HCT116 (cell line): ENCODE results near the gene RAC2. TPM values are rescaled to one million over a fixed set of nuclear protein-coding genes. Genes with fewer than 3 reads are reported as not detected.

Source experiments
- ATAC-seq: fragments of 200-7000 bp; cut with Tn5 transposase; 2 replicates; pipeline ENCODE4 v1.9.1; 2020; ENCODE audit warnings: mild to moderate bottlenecking, moderate library complexity
- BruUV-seq: library from RNA; stranded (reverse); fragments of 400-500 nt; replicated peaks from 2 replicates; lab custom pipeline; 2021; lab: Mats Ljungman, UMichigan
- CTCF ChIA-PET: fragments of 300-600 bp; sonication (Branson Sonifier 250); formaldehyde crosslinking; loops from one replicate; lab custom pipeline; 2021; ENCODE audit warnings: antibody characterized with exemption; lab: Charles Lee
- POLR2A ChIA-PET: fragments of 300-600, 350-600 bp; sonication (Branson Sonifier 250); formaldehyde crosslinking; loops from one replicate; lab custom pipeline; 2021; ENCODE audit warnings: antibody characterized with exemption; lab: Charles Lee
- RAD21 ChIA-PET, 2 experiments: fragments of 300-600 bp; sonication (Branson Sonifier 250); formaldehyde crosslinking; loops; one replicate each; lab custom pipeline; 2023; ENCODE audit warnings: low total read pairs in 2 of 2; ENCODE audit not compliant: uncharacterized antibody in 2 of 2, unreplicated experiment in 2 of 2, low non-redundant PET in 1 of 2; lab: Charles Lee
- DNase-seq: peaks from one replicate; pipeline ENCODE4 v3.0.0-alpha.2; 2010; ENCODE audit warnings: low read depth, low spot score
- H2AFZ ChIP-seq: fragments of 200-600 bp; shearing (Covaris generic), sonication (generic); 2 replicates; pipeline ENCODE4 v1.6.1; 2017; ENCODE audit warnings: low read depth, mixed run types, mixed read lengths, antibody characterized with exemption, low read length; ENCODE audit not compliant: poor library complexity, severe bottlenecking
- H3K27ac ChIP-seq: 2 replicates; pipeline ENCODE4 v1.5.1; 2012; ENCODE audit warnings: low read depth, low read length
- H3K27me3 ChIP-seq: fragments of 200-600 bp; sonication (generic); 2 replicates; pipeline ENCODE4 v1.6.1; 2016; ENCODE audit warnings: mixed run types, low read length, mixed read lengths; ENCODE audit not compliant: insufficient read depth
- H3K36me3 ChIP-seq, 2 experiments: fragments of 200-500 bp in 1 of 2; fragments of 200-600 bp in 1 of 2; sonication (Bioruptor generic) in 1 of 2; sonication (generic) in 1 of 2; 2 replicates each; pipeline versions ENCODE4 v1.5.1 to v1.6.1; 2014 to 2016; ENCODE audit warnings: low read length in 2 of 2, inconsistent platforms in 1 of 2, mixed read lengths in 1 of 2, mixed run types in 1 of 2; ENCODE audit not compliant: insufficient read depth in 2 of 2, control insufficient read depth in 1 of 2
- H3K4me1 ChIP-seq, 2 experiments: fragments of 200-600 bp in 1 of 2; sonication (generic) in 1 of 2; 2 replicates each; pipeline versions ENCODE4 v1.5.1 to v1.6.1; 2012 to 2017; ENCODE audit warnings: low read length in 2 of 2, inconsistent platforms in 1 of 2, mild to moderate bottlenecking in 1 of 2, mixed read lengths in 1 of 2, mixed run types in 1 of 2, moderate library complexity in 1 of 2; ENCODE audit not compliant: insufficient read depth in 2 of 2, control insufficient read depth in 1 of 2
- H3K4me2 ChIP-seq: fragments of 200-600 bp; sonication (generic); 2 replicates; pipeline ENCODE4 v1.6.1; 2017; ENCODE audit warnings: mixed run types, low read length, mixed read lengths
- H3K4me3 ChIP-seq, 2 experiments: fragments of 200-600 bp in 1 of 2; sonication (generic) in 1 of 2; replicated peaks in 1 of 2; 2 replicates each; pipeline ENCODE4 v1.5.1; 2011 to 2016; ENCODE audit warnings: low read length in 2 of 2, control low read depth in 1 of 2, low read depth in 1 of 2, mild to moderate bottlenecking in 1 of 2, mixed read lengths in 1 of 2, mixed run types in 1 of 2
- H3K79me2 ChIP-seq: fragments of 200-600 bp; sonication (generic); 2 replicates; pipeline ENCODE4 v1.6.1; 2017; ENCODE audit warnings: mild to moderate bottlenecking, mixed run types, low read length, moderate library complexity, mixed read lengths; ENCODE audit not compliant: insufficient read depth
- H3K9ac ChIP-seq: fragments of 200-600 bp; sonication (generic); 2 replicates; pipeline ENCODE4 v1.6.1; 2016; ENCODE audit warnings: low read length, mixed read lengths
- H3K9me2 ChIP-seq: fragments of 200-600 bp; sonication (generic), shearing (Covaris generic); 2 replicates; pipeline ENCODE4 v1.6.1; 2017; ENCODE audit warnings: mixed run types, mild to moderate bottlenecking, moderate library complexity; ENCODE audit not compliant: insufficient read depth
- H3K9me3 ChIP-seq, 2 experiments: fragments of 200-500 bp in 1 of 2; fragments of 200-600 bp in 1 of 2; sonication (Bioruptor generic) in 1 of 2; sonication (generic) in 1 of 2; 2 replicates each; pipeline ENCODE4 v1.6.1; 2014 to 2017; ENCODE audit warnings: low read length in 2 of 2, mixed read lengths in 2 of 2, inconsistent platforms in 1 of 2, low read depth in 1 of 2, mild to moderate bottlenecking in 1 of 2, mixed run types in 1 of 2, moderate library complexity in 1 of 2; ENCODE audit not compliant: control insufficient read depth in 1 of 2, insufficient read depth in 1 of 2
- H4K20me1 ChIP-seq: fragments of 200-600 bp; sonication (generic), shearing (Covaris generic); 2 replicates; pipeline ENCODE4 v1.6.1; 2017; ENCODE audit warnings: mixed run types, mild to moderate bottlenecking, moderate library complexity; ENCODE audit not compliant: insufficient read depth
- CBX3 ChIP-seq: IDR thresholded peaks from 2 replicates; pipeline ENCODE4 v1.6.1; 2012; ENCODE audit warnings: low read depth
- CEBPB ChIP-seq: IDR thresholded peaks from 2 replicates; pipeline ENCODE4 v1.6.1; 2012; ENCODE audit warnings: low read depth
- FOSL1 ChIP-seq: IDR thresholded peaks from 2 replicates; pipeline ENCODE4 v1.6.1; 2012; ENCODE audit warnings: low read depth
- JUND ChIP-seq: IDR thresholded peaks from 2 replicates; pipeline ENCODE4 v1.6.1; 2012
- SP1 ChIP-seq: IDR thresholded peaks from 2 replicates; pipeline ENCODE4 v1.6.1; 2012; ENCODE audit warnings: low read depth
- intact Hi-C: fragments of 100-400 bp; cut with micrococcal nuclease; formaldehyde crosslinking; loops from 2 replicates; pipeline ENCODE4 v1.10.0; 2022
- total RNA-seq: library from RNA; stranded (reverse); gene quantifications from one replicate; pipeline ENCODE4 v1.2.1, GENCODE V29; 2021; ENCODE audit not compliant: unreplicated experiment
- TF ChIP-seq, protein P1 (sequence below): IDR thresholded peaks from 2 replicates; pipeline ENCODE4 v1.6.1; 2012
- TF ChIP-seq, protein P2 (sequence below): IDR thresholded peaks from 2 replicates; pipeline ENCODE4 v1.6.1; 2012; ENCODE audit warnings: low read depth

Gene RAC2
- total RNA-seq, 1 experiment from 2014 or later, result 62.0 TPM

DNA sequence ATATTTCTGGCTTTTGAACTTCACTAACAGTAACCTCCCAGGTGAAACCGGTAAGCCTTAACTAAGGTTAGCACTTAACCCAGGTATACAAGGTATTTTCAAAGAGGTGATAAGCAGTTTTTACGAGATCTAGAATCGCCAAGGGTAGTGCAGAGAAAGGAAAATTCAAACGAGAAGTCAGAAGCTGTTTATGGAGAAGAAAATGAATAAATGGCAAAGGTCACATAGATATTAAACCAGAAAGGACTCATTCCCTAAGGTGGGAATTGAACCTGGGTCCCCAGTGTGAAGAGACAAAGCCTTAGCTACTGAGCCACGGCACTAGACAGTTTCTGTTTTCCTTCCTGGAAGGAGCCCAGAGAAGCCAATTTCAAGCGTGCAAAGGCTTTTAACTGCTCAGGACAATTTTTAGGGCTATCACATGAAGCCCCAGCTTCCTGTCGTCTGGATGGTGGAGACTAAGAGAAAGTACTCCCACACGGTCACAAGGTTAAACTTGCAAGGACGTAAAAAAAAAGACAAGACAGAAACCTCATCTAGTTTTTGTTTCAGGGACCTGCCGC lies 50.4 kb downstream of the RAC2 start:
- H3K4me3 ChIP-seq, result no peak overlapping the region
- no peak overlapping the region for H3K27ac ChIP-seq
- no TSS peak for BruUV-seq
- ChIA-PET RAD21 (no interaction called here), CTCF (no interaction called here), POLR2A (no interaction called here)
- DNase-seq, result no peak
- no peak overlapping the region for H3K9ac ChIP-seq
- H3K27me3 ChIP-seq, result no peaks in the 10 kb centered on the region
- no peak for ATAC-seq
- H3K4me1 ChIP-seq, result peaks cover 57 to 95% of the 10 kb centered on the region in 2 experiments
- no peaks in the 10 kb centered on the region for H3K9me3 ChIP-seq
- intact Hi-C loops, result loop anchor here (10.0 kb wide), 2 partner anchors 59 to 339 kb away; no protein-coding TSS in a partner anchor
- H2AFZ ChIP-seq, result no peak overlapping the region
- H3K79me2 ChIP-seq, result no peaks in the 10 kb centered on the region
- TF ChIP-seq JUND (no peak), FOSL1 (no peak), SP1 (no peak), CEBPB (no peak)
- H4K20me1 ChIP-seq, result no peaks in the 10 kb centered on the region
- H3K9me2 ChIP-seq, result no peaks in the 10 kb centered on the region
- H3K36me3 ChIP-seq, result no peaks in the 10 kb centered on the region
- no peak overlapping the region for H3K4me2 ChIP-seq

DNA sequence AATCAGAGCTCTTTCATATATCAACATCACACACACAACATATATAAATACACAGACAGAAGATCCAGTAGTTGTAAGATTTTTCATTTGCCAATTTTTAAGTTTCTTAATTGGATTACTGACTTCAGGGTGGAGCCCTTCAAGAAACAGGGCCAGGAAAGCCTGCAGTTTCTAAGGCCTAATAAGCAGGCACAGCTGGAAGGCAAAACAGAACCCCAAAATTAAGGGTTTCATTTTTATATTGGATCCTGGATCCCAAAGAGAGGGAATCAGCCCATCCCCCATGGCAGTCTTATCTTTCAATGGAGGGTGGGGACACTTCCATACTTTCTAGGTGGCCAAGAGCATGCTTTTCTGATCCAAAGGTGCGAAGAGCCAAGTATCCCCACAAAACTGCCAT lies 51.3 kb downstream of the RAC2 start:
- no peak overlapping the region for H3K4me3 ChIP-seq
- no TSS peak for BruUV-seq
- ChIA-PET CTCF (no interaction called here), RAD21 (no interaction called here), POLR2A (no interaction called here)
- H4K20me1 ChIP-seq, result no peaks in the 10 kb centered on the region
- no peak overlapping the region for H3K27ac ChIP-seq
- H3K4me1 ChIP-seq, result peaks cover 61 to 97% of the 10 kb centered on the region in 2 experiments
- ATAC-seq (no peak), DNase-seq (no peak)
- TF ChIP-seq, protein P1, sequence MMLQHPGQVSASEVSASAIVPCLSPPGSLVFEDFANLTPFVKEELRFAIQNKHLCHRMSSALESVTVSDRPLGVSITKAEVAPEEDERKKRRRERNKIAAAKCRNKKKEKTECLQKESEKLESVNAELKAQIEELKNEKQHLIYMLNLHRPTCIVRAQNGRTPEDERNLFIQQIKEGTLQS, result no peak
- TF ChIP-seq, protein P2, sequence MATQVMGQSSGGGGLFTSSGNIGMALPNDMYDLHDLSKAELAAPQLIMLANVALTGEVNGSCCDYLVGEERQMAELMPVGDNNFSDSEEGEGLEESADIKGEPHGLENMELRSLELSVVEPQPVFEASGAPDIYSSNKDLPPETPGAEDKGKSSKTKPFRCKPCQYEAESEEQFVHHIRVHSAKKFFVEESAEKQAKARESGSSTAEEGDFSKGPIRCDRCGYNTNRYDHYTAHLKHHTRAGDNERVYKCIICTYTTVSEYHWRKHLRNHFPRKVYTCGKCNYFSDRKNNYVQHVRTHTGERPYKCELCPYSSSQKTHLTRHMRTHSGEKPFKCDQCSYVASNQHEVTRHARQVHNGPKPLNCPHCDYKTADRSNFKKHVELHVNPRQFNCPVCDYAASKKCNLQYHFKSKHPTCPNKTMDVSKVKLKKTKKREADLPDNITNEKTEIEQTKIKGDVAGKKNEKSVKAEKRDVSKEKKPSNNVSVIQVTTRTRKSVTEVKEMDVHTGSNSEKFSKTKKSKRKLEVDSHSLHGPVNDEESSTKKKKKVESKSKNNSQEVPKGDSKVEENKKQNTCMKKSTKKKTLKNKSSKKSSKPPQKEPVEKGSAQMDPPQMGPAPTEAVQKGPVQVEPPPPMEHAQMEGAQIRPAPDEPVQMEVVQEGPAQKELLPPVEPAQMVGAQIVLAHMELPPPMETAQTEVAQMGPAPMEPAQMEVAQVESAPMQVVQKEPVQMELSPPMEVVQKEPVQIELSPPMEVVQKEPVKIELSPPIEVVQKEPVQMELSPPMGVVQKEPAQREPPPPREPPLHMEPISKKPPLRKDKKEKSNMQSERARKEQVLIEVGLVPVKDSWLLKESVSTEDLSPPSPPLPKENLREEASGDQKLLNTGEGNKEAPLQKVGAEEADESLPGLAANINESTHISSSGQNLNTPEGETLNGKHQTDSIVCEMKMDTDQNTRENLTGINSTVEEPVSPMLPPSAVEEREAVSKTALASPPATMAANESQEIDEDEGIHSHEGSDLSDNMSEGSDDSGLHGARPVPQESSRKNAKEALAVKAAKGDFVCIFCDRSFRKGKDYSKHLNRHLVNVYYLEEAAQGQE, result no peak
- TF ChIP-seq CBX3, result peak; percentile 13; the same call in 1 of the 2 replicates
- no peaks in the 10 kb centered on the region for H3K27me3 ChIP-seq
- H3K9me3 ChIP-seq, result no peaks in the 10 kb centered on the region
- no peaks in the 10 kb centered on the region for H3K36me3 ChIP-seq
- H3K4me2 ChIP-seq, result no peak overlapping the region
- H2AFZ ChIP-seq, result no peak overlapping the region
- intact Hi-C loops, result loop anchor here (10.0 kb wide), 2 partner anchors 58 to 338 kb away; no protein-coding TSS in a partner anchor
- H3K79me2 ChIP-seq, result no peaks in the 10 kb centered on the region
- no peaks in the 10 kb centered on the region for H3K9me2 ChIP-seq
- no peak overlapping the region for H3K9ac ChIP-seq
